ENCODE data around the gene USP20. TPM values are rescaled to one million over a fixed set of nuclear protein-coding genes. Genes with fewer than 3 reads are reported as not detected.

Gene USP20
- total RNA-seq, 1 experiment from 2014 or later = 14.4 TPM

GRCh38 chr9:129875687-129876395, 40.6 kb downstream of the USP20 start:
- no peak overlapping the region for H3K27ac ChIP-seq (ENCODE audit: low read length)
- DNase-seq (ENCODE audit: low read depth, low spot score) (no peak), ATAC-seq (no peak)
- ChIA-PET POLR2A (no interaction called here), CTCF (interaction anchor here (0.6 kb wide), 1 partner anchor 34 kb away, joined by 3 read pairs; no protein-coding TSS in a partner anchor)
- in situ Hi-C loops (cut with HindIII; ENCODE audit: low pct_unique_long_range_greater_than_20kb, low sequenced_read_pairs) = no loop called here
- no peaks in the 10 kb centered on the region for H3K27me3 ChIP-seq (ENCODE audit: control insufficient read depth, insufficient read depth, low read length)
- no peaks in the 10 kb centered on the region for H3K9me3 ChIP-seq (ENCODE audit: control insufficient read depth, insufficient read depth, low read depth, low read length)
- no peak overlapping the region for H3K4me3 ChIP-seq (ENCODE audit: low read depth in 2 of 2, low read length in 2 of 2)
- no peaks in the 10 kb centered on the region for H3K4me1 ChIP-seq (ENCODE audit: control insufficient read depth, insufficient read depth, low read length)
- intact Hi-C loops (cut with micrococcal nuclease; ENCODE audit: unreplicated experiment) = no loop called here
- no peak for TF ChIP-seq POLR2AphosphoS5 (IDR thresholded peaks at IDR 0.05; ENCODE audit: low read depth, low read length)
- TF ChIP-seq SIN3A (IDR thresholded peaks at IDR 0.05; ENCODE audit: borderline replicate concordance, insufficient read depth, low read depth, low read length) = no peak
- no TSS peak for BruUV-seq (replicated peaks)
- H3K36me3 ChIP-seq (ENCODE audit: control insufficient read depth, insufficient read depth, low read length) = no peaks in the 10 kb centered on the region

- Histone ChIP-seq H3K9me3 (ENCODE audit: control insufficient read depth, insufficient read depth, low read depth, low read length) (no peaks in the 10 kb centered on the region), H3K4me1 (ENCODE audit: control insufficient read depth, insufficient read depth, low read length) (no peaks in the 10 kb centered on the region), H3K27me3 (ENCODE audit: control insufficient read depth, insufficient read depth, low read length) (no peaks in the 10 kb centered on the region), H3K27ac (ENCODE audit: low read length) (no peak overlapping the region), H3K36me3 (ENCODE audit: control insufficient read depth, insufficient read depth, low read length) (no peaks in the 10 kb centered on the region), H3K4me3 (ENCODE audit: low read depth in 2 of 2, low read length in 2 of 2) (no peak overlapping the region)
- intact Hi-C loops (cut with micrococcal nuclease; ENCODE audit: unreplicated experiment) (no loop called here), in situ Hi-C loops (cut with HindIII; ENCODE audit: low pct_unique_long_range_greater_than_20kb, low sequenced_read_pairs) (no loop called here)
- DNase-seq (ENCODE audit: low read depth, low spot score) (no peak), ATAC-seq (no peak)
- ChIA-PET POLR2A (no interaction called here), CTCF (interaction anchor here (0.6 kb wide), 1 partner anchor 248 kb away, joined by 3 read pairs; no protein-coding TSS in a partner anchor)
- TF ChIP-seq REST (IDR thresholded peaks at IDR 0.05; ENCODE audit: insufficient read depth in 1 of 2, low read depth in 2 of 2, low read length in 1 of 2) (no peak), POLR2AphosphoS5 (IDR thresholded peaks at IDR 0.05; ENCODE audit: low read depth, low read length) (no peak), TCF7L2 (IDR thresholded peaks at IDR 0.05; ENCODE audit: low read depth, low read length) (no peak), CTCF (IDR thresholded peaks at IDR 0.05) (no peak), SIN3A (IDR thresholded peaks at IDR 0.05; ENCODE audit: borderline replicate concordance, insufficient read depth, low read depth, low read length) (no peak)
- no TSS peak for BruUV-seq (replicated peaks)
Observed at GRCh38 chr9:129876815-129877214, 41.6 kb downstream of the USP20 start.

GRCh38 chr9:129878291-129878690, 43.0 kb downstream of the USP20 start:
- ATAC-seq (no peak), DNase-seq (ENCODE audit: low read depth, low spot score) (no peak)
- intact Hi-C loops (cut with micrococcal nuclease; ENCODE audit: unreplicated experiment) = no loop called here
- POLR2A ChIA-PET = no interaction called here
- in situ Hi-C loops (cut with HindIII; ENCODE audit: low pct_unique_long_range_greater_than_20kb, low sequenced_read_pairs) = no loop called here
- BruUV-seq (replicated peaks) = no TSS peak
- TF ChIP-seq REST (IDR thresholded peaks at IDR 0.05; ENCODE audit: insufficient read depth in 1 of 2, low read depth in 2 of 2, low read length in 1 of 2) (no peak), SIN3A (IDR thresholded peaks at IDR 0.05; ENCODE audit: borderline replicate concordance, insufficient read depth, low read depth, low read length) (no peak), CTCF (IDR thresholded peaks at IDR 0.05) (no peak), POLR2AphosphoS5 (IDR thresholded peaks at IDR 0.05; ENCODE audit: low read depth, low read length) (no peak), TCF7L2 (IDR thresholded peaks at IDR 0.05; ENCODE audit: low read depth, low read length) (no peak)
- no peaks in the 10 kb centered on the region for H3K36me3 ChIP-seq (ENCODE audit: control insufficient read depth, insufficient read depth, low read length)
- no peaks in the 10 kb centered on the region for H3K27me3 ChIP-seq (ENCODE audit: control insufficient read depth, insufficient read depth, low read length)
- H3K4me3 ChIP-seq (ENCODE audit: low read depth in 2 of 2, low read length in 2 of 2) = no peak overlapping the region
- CTCF ChIA-PET = no interaction called here
- no peaks in the 10 kb centered on the region for H3K4me1 ChIP-seq (ENCODE audit: control insufficient read depth, insufficient read depth, low read length)
- no peaks in the 10 kb centered on the region for H3K9me3 ChIP-seq (ENCODE audit: control insufficient read depth, insufficient read depth, low read depth, low read length)
- H3K27ac ChIP-seq (ENCODE audit: low read length) = no peak overlapping the region
